ACC112 (cell line): ENCODE measurements around the gene MTG1.

ENCODE experiments used
- H2AFZ ChIP-seq: fragments of 200-600 bp; sonication (generic); one replicate; pipeline ENCODE4 v1.6.0; 2017; ENCODE audit warnings: antibody characterized with exemption, low read length; ENCODE audit not compliant: unreplicated experiment
- H3K27ac ChIP-seq: fragments of 200-600 bp; sonication (generic); 2 replicates; pipeline ENCODE4 v1.5.1; 2014; ENCODE audit warnings: low read depth, mild to moderate bottlenecking, antibody characterized with exemption, low read length, moderate library complexity
- H3K27me3 ChIP-seq: fragments of 200-600 bp; sonication (generic); 2 replicates; pipeline ENCODE4 v1.6.1; 2014; ENCODE audit warnings: mild to moderate bottlenecking, antibody characterized with exemption, low read length, moderate library complexity, mixed read lengths; ENCODE audit not compliant: insufficient read depth
- H3K36me3 ChIP-seq: fragments of 200-600 bp; sonication (generic); 2 replicates; pipeline ENCODE4 v1.6.1; 2016; ENCODE audit warnings: mild to moderate bottlenecking, antibody characterized with exemption, low read length, moderate library complexity, mixed read lengths; ENCODE audit not compliant: insufficient read depth
- H3K4me1 ChIP-seq: fragments of 200-600 bp; sonication (generic); one replicate; pipeline ENCODE4 v1.6.1; 2016; ENCODE audit warnings: low read length, mixed read lengths; ENCODE audit not compliant: insufficient read depth, unreplicated experiment, control insufficient read depth
- H3K4me3 ChIP-seq: fragments of 200-600 bp; sonication (generic); 2 replicates; pipeline ENCODE4 v1.5.1; 2014; ENCODE audit warnings: mild to moderate bottlenecking, low read depth, low read length
- H3K79me2 ChIP-seq: fragments of 200-600 bp; sonication (generic); one replicate; pipeline ENCODE4 v1.6.0; 2016; ENCODE audit warnings: low read length; ENCODE audit not compliant: control insufficient read depth, unreplicated experiment, insufficient read depth

Gene MTG1

DNA sequence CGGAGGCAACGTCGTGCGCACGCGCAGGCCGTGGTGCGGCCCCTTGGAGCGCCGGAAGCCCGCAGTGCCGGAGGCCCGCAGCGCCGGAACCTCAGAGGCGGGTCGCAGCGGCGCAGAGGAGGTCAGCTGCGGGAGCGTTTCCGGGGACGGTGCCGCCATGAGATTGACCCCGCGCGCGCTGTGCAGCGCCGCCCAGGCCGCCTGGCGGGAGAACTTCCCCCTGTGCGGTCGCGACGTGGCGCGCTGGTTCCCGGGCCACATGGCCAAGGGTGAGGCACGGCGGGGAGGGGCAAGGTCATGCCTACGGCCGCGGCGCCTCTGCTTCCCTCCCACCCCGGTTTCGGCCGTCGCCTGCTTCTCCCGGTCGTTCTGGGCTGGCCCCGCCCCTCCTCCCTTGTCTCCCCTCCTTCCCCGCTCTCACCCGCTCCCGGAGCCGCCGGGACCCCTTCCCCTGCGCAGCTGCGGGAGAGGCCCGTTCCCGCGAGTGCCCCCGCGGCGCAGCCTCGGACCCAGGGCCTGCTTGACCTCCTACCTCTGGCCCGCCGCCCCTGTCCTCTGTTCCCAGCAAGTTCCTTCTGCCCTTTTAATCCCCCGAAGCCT, at the start of gene MTG1:
Gene MTG1 (plus strand): TSS at position 94 of the 600 bp plus-strand sequence. CDS start 64 bp downstream, at position 158.
- Histone ChIP-seq H3K27ac (peak within 1 kb of the TSS; percentile 37), H3K79me2 (peaks cover 32% of the 10 kb centered on the region), H3K27me3 (no peaks in the 10 kb centered on the region), H3K4me1 (peaks cover 7% of the 10 kb centered on the region), H3K36me3 (no peaks in the 10 kb centered on the region), H2AFZ (peak within 1 kb of the TSS; percentile 57), H3K4me3 (peak within 1 kb of the TSS; percentile 81)

DNA sequence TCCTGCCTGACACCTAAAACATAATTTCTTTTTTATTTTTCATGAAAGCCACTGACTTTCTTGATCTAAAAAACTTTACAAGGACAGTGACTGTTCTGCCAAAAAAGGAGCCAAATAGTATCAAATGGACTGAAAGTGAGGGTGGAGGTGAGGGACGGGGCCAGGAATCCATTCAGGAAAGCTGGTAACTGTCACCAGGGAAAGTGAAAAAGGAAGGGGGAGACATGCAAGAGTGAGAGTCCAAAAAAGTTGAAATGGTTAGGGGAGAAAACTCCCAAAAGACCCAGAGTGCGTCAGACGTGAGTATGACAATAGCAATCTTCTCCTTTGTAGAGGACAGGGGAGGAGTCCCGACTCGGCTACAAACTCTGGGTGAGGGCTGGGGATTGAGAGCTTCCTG, 49.7 kb upstream of the MTG1 start:
- Histone ChIP-seq H3K79me2 (no peaks in the 10 kb centered on the region), H3K27me3 (peaks cover 6% of the 10 kb centered on the region; the same call in 1 of the 2 replicates)

DNA sequence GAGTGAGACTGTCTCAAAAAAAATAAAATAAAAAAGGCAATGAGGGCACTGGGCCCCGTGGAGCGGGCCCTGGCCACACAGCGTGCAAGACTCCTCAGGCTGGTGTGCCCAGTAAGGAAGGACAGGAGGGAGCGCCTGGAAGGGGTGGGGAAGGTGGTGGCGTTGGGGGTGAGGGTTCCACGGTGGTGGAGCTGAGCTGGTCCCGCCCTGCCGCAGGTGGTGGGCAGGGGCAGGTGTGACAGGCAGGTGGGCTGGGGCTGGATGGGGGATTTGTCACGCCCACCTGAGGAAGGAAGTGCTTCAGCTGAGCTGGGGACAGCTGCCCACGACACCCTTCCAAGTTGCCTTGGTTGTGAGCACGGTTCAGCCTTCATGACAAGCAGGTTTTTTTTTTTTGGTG, 47.5 kb upstream of the MTG1 start:
- peaks cover 6% of the 10 kb centered on the region; the same call in 1 of the 2 replicates for H3K27me3 ChIP-seq
- H3K79me2 ChIP-seq, result no peaks in the 10 kb centered on the region
- H2AFZ ChIP-seq, result no peak overlapping the region
- H3K27ac ChIP-seq, result no peak overlapping the region
- H3K36me3 ChIP-seq, result no peaks in the 10 kb centered on the region
- peaks cover 3% of the 10 kb centered on the region for H3K4me1 ChIP-seq
- no peak overlapping the region for H3K4me3 ChIP-seq

More for the DNA sequence above, 49.7 kb upstream of the MTG1 start:
- H3K36me3 ChIP-seq, result no peaks in the 10 kb centered on the region
- no peak overlapping the region for H2AFZ ChIP-seq
- H3K27ac ChIP-seq, result no peak overlapping the region
- H3K4me3 ChIP-seq, result no peak overlapping the region
- H3K4me1 ChIP-seq, result peaks cover 3% of the 10 kb centered on the region

- H3K27ac ChIP-seq, result no peak overlapping the region
- H3K4me1 ChIP-seq, result peaks cover 3% of the 10 kb centered on the region
- peaks cover 6% of the 10 kb centered on the region; the same call in 1 of the 2 replicates for H3K27me3 ChIP-seq
- H2AFZ ChIP-seq, result no peak overlapping the region
- H3K4me3 ChIP-seq, result no peak overlapping the region
- no peaks in the 10 kb centered on the region for H3K36me3 ChIP-seq
- H3K79me2 ChIP-seq, result no peaks in the 10 kb centered on the region
Measured at GRCh38 chr10:133347710-133348517, 46.0 kb upstream of the MTG1 start.

- H3K27me3 ChIP-seq, result peaks cover 6% of the 10 kb centered on the region; the same call in 1 of the 2 replicates
- no peaks in the 10 kb centered on the region for H3K79me2 ChIP-seq
- no peak overlapping the region for H2AFZ ChIP-seq
- no peak overlapping the region for H3K27ac ChIP-seq
- H3K4me1 ChIP-seq, result peaks cover 3% of the 10 kb centered on the region
- H3K4me3 ChIP-seq, result no peak overlapping the region
- no peaks in the 10 kb centered on the region for H3K36me3 ChIP-seq
Measured at GRCh38 chr10:133349160-133349568, 44.8 kb upstream of the MTG1 start.

DNA sequence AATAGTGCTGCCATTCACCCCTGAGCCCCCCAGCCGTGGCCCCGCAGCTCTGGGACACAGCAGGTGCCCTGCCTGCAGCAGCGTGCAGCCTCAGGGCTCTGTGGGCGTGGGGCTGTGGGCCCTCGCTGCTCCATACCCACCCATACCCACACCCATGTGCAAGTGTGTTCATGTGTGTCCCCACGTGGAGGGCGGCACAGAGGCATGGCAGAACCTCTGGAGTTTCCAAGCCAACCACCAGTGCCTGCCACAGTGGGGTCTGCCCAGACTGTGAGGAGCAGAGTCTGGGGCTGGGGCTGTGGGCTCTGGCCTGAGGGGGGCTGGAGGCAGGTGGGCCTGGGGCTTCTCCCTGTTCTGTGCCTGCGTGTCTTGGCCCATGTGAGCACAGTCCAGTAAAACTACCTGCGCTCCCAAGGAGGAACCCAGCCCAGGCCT, 44.4 kb upstream of the MTG1 start:
- no peak overlapping the region for H2AFZ ChIP-seq
- no peaks in the 10 kb centered on the region for H3K79me2 ChIP-seq
- no peak overlapping the region for H3K4me3 ChIP-seq
- H3K27me3 ChIP-seq, result peaks cover 6% of the 10 kb centered on the region; the same call in 1 of the 2 replicates
- H3K4me1 ChIP-seq, result peaks cover 3% of the 10 kb centered on the region
- no peaks in the 10 kb centered on the region for H3K36me3 ChIP-seq
- no peak overlapping the region for H3K27ac ChIP-seq

- Histone ChIP-seq H3K4me3 (no peak overlapping the region), H3K27ac (no peak overlapping the region), H3K27me3 (no peaks in the 10 kb centered on the region; the same call in 1 of the 2 replicates), H3K36me3 (no peaks in the 10 kb centered on the region), H3K4me1 (peaks cover 3% of the 10 kb centered on the region), H2AFZ (no peak overlapping the region), H3K79me2 (no peaks in the 10 kb centered on the region)
Measured at GRCh38 chr10:133350283-133350949, 43.5 kb upstream of the MTG1 start.

- Histone ChIP-seq H3K4me3 (no peak overlapping the region), H3K36me3 (no peaks in the 10 kb centered on the region), H3K27me3 (no peaks in the 10 kb centered on the region), H3K79me2 (no peaks in the 10 kb centered on the region), H3K4me1 (peaks cover 3% of the 10 kb centered on the region), H2AFZ (no peak overlapping the region), H3K27ac (no peak overlapping the region)
Measured at GRCh38 chr10:133350950-133351329, 43.0 kb upstream of the MTG1 start.

- peaks cover 6% of the 10 kb centered on the region for H3K79me2 ChIP-seq
- no peak overlapping the region for H3K27ac ChIP-seq
- no peak overlapping the region for H3K4me3 ChIP-seq
- H3K36me3 ChIP-seq, result no peaks in the 10 kb centered on the region
- peaks cover 8% of the 10 kb centered on the region for H3K4me1 ChIP-seq
- no peaks in the 10 kb centered on the region for H3K27me3 ChIP-seq
- H2AFZ ChIP-seq, result no peak overlapping the region
Measured at GRCh38 chr10:133351408-133352318, 42.3 kb upstream of the MTG1 start.
